Fibroblast of skin of back (primary cell): Measurements from ENCODE around the gene FAM221B.

ENCODE experiments used
- DNase-seq: peaks from one replicate; pipeline ENCODE4 v3.0.0-alpha.2; 2013

FAM221B gene

GRCh38 chr9:35845824-35846771 lies 17.6 kb upstream of the FAM221B start:
- DNase-seq, result no peak

GRCh38 chr9:35844628-35845270 lies 16.2 kb upstream of the FAM221B start:
- peak; percentile 93 for DNase-seq

GRCh38 chr9:35842795-35843194 lies 14.3 kb upstream of the FAM221B start:
- DNase-seq, result no peak

GRCh38 chr9:35842020-35842745 lies 13.7 kb upstream of the FAM221B start:
- DNase-seq, result no peak

- no peak for DNase-seq
These were observed 13.0 kb upstream of the FAM221B start for GRCh38 chr9:35841645-35841900.

GRCh38 chr9:35840881-35841644 lies 12.5 kb upstream of the FAM221B start:
- no peak for DNase-seq

- DNase-seq, result no peak
These were observed 11.4 kb upstream of the FAM221B start for GRCh38 chr9:35839926-35840325.

GRCh38 chr9:35836595-35836994 lies 8.1 kb upstream of the FAM221B start:
- DNase-seq, result no peak

- DNase-seq, result no peak
These were observed 7.2 kb upstream of the FAM221B start for GRCh38 chr9:35835766-35836165.

GRCh38 chr9:35835216-35835632 lies 6.7 kb upstream of the FAM221B start:
- DNase-seq, result no peak

- no peak for DNase-seq
These were observed 6.0 kb upstream of the FAM221B start for GRCh38 chr9:35834260-35835215.

- no peak for DNase-seq
These were observed 4.3 kb upstream of the FAM221B start for GRCh38 chr9:35832814-35833213.

- no peak for DNase-seq
These were observed 2.5 kb upstream of the FAM221B start for GRCh38 chr9:35831040-35831439.

GRCh38 chr9:35829764-35830096 lies 1.2 kb upstream of the FAM221B start:
- peak; percentile 7 for DNase-seq

GRCh38 chr9:35829084-35829763 lies 692 bp upstream of the FAM221B start, which contains the start of gene TMEM8B:
Gene TMEM8B (plus strand): TSS chr9:35829228. CDS start chr9:35829448, 220 bp downstream.
- peak; percentile 92 for DNase-seq

GRCh38 chr9:35827486-35827885 lies 1.0 kb downstream of the FAM221B start:
- DNase-seq, result peak; percentile 67

GRCh38 chr9:35826071-35826701 lies 2.3 kb downstream of the FAM221B start:
- DNase-seq, result peak; percentile 69

GRCh38 chr9:35822926-35823325 lies 5.6 kb downstream of the FAM221B start:
- no peak for DNase-seq

GRCh38 chr9:35820076-35820475 lies 8.5 kb downstream of the FAM221B start:
- DNase-seq, result peak; percentile 72

- DNase-seq, result no peak
These were observed 10.2 kb downstream of the FAM221B start for GRCh38 chr9:35818341-35818740.
